Calu3 (cell line): ENCODE data around the gene NUP93. TPM values are rescaled to one million over a fixed set of nuclear protein-coding genes. Genes with fewer than 3 reads are reported as not detected.

ENCODE experiments used
- BruUV-seq: library from RNA; stranded (reverse); fragments of 400-500 nt; replicated peaks from 2 replicates; lab custom pipeline; 2021; lab: Mats Ljungman, UMichigan
- CTCF ChIA-PET: fragments of 300-600 bp; sonication (Branson Sonifier 250); formaldehyde crosslinking; loops from one replicate; lab custom pipeline; 2022; ENCODE audit warnings: antibody characterized with exemption; lab: Charles Lee
- DNase-seq: peaks from one replicate; pipeline ENCODE4 v3.0.0; 2022
- H3K27ac Mint-ChIP-seq: one replicate; pipeline ENCODE4 v1.8.0; 2022; ENCODE audit warnings: mixed read lengths; ENCODE audit not compliant: unreplicated experiment
- H3K27me3 Mint-ChIP-seq: one replicate; pipeline ENCODE4 v1.8.0; 2022; ENCODE audit warnings: mixed read lengths; ENCODE audit not compliant: unreplicated experiment
- H3K36me3 Mint-ChIP-seq: one replicate; pipeline ENCODE4 v1.8.0; 2022; ENCODE audit warnings: mild to moderate bottlenecking, moderate library complexity, mixed read lengths; ENCODE audit not compliant: insufficient read depth, unreplicated experiment
- H3K4me1 Mint-ChIP-seq: one replicate; pipeline ENCODE4 v1.8.0; 2022; ENCODE audit warnings: mild to moderate bottlenecking, low read depth, mixed read lengths; ENCODE audit not compliant: unreplicated experiment
- H3K4me3 Mint-ChIP-seq: one replicate; pipeline ENCODE4 v1.8.0; 2022; ENCODE audit warnings: mild to moderate bottlenecking, low read depth, moderate library complexity, mixed read lengths; ENCODE audit not compliant: unreplicated experiment
- H3K9me3 Mint-ChIP-seq: one replicate; pipeline ENCODE4 v1.8.0; 2022; ENCODE audit warnings: low read depth, mixed read lengths; ENCODE audit not compliant: unreplicated experiment
- intact Hi-C: fragments of 100-400 bp; cut with micrococcal nuclease; formaldehyde crosslinking; loops from one replicate; pipeline ENCODE4 v1.10.0; 2022; ENCODE audit not compliant: unreplicated experiment
- total RNA-seq: library from RNA; stranded (reverse); gene quantifications from 2 replicates; pipeline ENCODE4 v1.2.3, GENCODE V29; 2022
- TF ChIP-seq, protein P1 (sequence below): fragments of 200-600 bp; IDR thresholded peaks from one replicate; pipeline ENCODE4 v1.8.0; 2022; ENCODE audit warnings: antibody characterized with exemption; ENCODE audit not compliant: unreplicated experiment

The NUP93 gene
- total RNA-seq, 1 experiment from 2014 or later, result 120 TPM

DNA sequence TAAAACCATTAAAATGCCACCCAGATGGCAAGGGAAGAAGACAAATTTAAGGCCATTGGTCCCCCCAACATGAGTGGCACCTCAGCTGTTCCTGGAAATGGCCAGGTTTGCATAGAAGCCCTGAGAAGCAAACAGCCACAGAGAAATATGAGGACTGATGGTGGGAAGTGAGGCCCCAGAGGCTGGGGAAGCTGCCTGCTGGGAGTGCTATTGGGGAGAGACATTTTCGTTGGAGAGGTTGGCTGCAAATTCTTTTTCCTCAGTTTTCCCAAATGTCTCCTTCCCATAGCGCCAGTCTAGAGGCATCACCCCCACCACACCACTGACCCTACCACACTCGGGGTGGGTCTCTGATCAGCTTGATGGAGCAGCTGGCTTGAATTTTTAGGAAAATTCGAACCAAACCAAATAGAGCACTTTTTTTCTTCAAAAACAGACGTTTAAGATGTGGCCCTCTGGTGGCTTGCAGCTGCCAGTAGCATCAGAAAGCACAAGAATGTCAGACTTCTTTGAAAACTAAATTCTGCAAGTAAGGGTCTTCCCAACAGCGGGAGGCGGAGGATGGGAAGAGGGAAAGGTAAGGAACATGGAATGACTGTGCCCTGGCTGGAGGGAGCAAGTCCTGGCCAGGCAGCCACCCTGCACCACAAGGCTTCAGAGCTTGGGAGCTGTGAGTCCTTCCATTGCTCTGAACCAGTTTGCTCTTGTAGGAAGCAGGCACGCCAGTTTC is 121.9 kb downstream of the NUP93 start:
- intact Hi-C loops, result no loop called here
- no peak overlapping the region for H3K27ac Mint-ChIP-seq
- DNase-seq, result no peak
- TF ChIP-seq, protein P1, sequence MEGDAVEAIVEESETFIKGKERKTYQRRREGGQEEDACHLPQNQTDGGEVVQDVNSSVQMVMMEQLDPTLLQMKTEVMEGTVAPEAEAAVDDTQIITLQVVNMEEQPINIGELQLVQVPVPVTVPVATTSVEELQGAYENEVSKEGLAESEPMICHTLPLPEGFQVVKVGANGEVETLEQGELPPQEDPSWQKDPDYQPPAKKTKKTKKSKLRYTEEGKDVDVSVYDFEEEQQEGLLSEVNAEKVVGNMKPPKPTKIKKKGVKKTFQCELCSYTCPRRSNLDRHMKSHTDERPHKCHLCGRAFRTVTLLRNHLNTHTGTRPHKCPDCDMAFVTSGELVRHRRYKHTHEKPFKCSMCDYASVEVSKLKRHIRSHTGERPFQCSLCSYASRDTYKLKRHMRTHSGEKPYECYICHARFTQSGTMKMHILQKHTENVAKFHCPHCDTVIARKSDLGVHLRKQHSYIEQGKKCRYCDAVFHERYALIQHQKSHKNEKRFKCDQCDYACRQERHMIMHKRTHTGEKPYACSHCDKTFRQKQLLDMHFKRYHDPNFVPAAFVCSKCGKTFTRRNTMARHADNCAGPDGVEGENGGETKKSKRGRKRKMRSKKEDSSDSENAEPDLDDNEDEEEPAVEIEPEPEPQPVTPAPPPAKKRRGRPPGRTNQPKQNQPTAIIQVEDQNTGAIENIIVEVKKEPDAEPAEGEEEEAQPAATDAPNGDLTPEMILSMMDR, result peak; percentile 23
- H3K27me3 Mint-ChIP-seq, result no peaks in the 10 kb centered on the region
- no peaks in the 10 kb centered on the region for H3K36me3 Mint-ChIP-seq
- CTCF ChIA-PET, result no interaction called here
- peaks cover 3% of the 10 kb centered on the region for H3K4me1 Mint-ChIP-seq
- BruUV-seq, result no TSS peak
- no peaks in the 10 kb centered on the region for H3K9me3 Mint-ChIP-seq
- no peak overlapping the region for H3K4me3 Mint-ChIP-seq

- TF ChIP-seq, protein P1, result no peak
- intact Hi-C loops, result no loop called here
- Mint-ChIP-seq H3K27me3 (no peaks in the 10 kb centered on the region), H3K4me3 (no peak overlapping the region), H3K27ac (no peak overlapping the region), H3K9me3 (no peaks in the 10 kb centered on the region), H3K4me1 (peaks cover 8% of the 10 kb centered on the region), H3K36me3 (no peaks in the 10 kb centered on the region)
- CTCF ChIA-PET, result interaction anchor here (1.1 kb wide), 1 partner anchor 59 kb away, joined by 7 read pairs; no protein-coding TSS in a partner anchor
- no peak for DNase-seq
- no TSS peak for BruUV-seq
Observed at GRCh38 chr16:56852401-56852730, 122.4 kb downstream of the NUP93 start.

DNA sequence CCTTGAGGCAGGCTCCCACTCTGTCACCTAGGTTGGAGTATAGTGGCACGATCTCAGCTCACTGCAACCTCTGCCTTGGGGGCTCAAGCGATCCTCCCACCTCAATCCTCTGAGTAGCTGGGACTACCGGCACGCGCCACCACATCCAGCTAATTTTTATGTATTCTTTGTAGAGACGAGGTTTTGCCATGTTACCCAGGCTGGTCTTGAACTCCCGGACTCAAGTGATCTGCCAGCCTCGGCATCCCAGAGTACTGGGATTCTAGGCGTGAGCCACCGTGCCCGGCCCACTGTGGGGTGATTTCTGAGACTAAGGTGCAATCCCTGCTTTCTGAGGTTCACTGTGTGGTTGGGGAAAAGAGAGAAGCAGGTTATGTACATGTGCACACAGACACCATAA is 123.0 kb downstream of the NUP93 start:
- no peaks in the 10 kb centered on the region for H3K9me3 Mint-ChIP-seq
- TF ChIP-seq, protein P1, result no peak
- no peak overlapping the region for H3K4me3 Mint-ChIP-seq
- no peaks in the 10 kb centered on the region for H3K27me3 Mint-ChIP-seq
- no peak for DNase-seq
- intact Hi-C loops, result no loop called here
- H3K36me3 Mint-ChIP-seq, result no peaks in the 10 kb centered on the region
- no peak overlapping the region for H3K27ac Mint-ChIP-seq
- CTCF ChIA-PET, result interaction anchor here (1.1 kb wide), 1 partner anchor 60 kb away, joined by 7 read pairs; no protein-coding TSS in a partner anchor
- H3K4me1 Mint-ChIP-seq, result peaks cover 8% of the 10 kb centered on the region
- no TSS peak for BruUV-seq

DNA sequence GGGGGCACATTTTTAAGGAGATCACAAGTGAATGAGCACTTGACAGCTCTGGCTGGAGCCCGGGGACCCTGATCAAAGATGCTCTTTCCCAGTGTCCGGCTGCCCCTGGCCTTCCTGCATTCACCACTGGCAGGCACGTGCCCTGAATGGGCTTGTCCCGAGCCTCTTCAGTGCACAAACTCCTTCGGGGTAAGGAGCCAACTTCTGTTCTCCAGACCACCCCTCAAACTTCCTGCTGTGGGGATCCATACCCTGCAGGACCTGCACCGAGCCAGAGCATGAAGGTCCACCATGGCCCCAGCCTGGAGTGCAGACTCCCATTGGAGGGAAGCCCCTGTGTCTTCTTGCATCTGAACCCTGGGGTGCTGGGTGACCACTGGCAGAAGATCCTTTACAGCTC is 125.3 kb downstream of the NUP93 start:
- Mint-ChIP-seq H3K36me3 (no peaks in the 10 kb centered on the region), H3K27ac (no peak overlapping the region), H3K4me1 (peaks cover 8% of the 10 kb centered on the region), H3K9me3 (no peaks in the 10 kb centered on the region), H3K27me3 (peaks cover 9% of the 10 kb centered on the region), H3K4me3 (no peak overlapping the region)
- BruUV-seq, result no TSS peak
- intact Hi-C loops, result no loop called here
- TF ChIP-seq, protein P1, result no peak
- CTCF ChIA-PET, result interaction anchor here (0.8 kb wide), 1 partner anchor 14 kb away, joined by 3 read pairs; no protein-coding TSS in a partner anchor
- no peak for DNase-seq
